Measurements from ENCODE around the gene SAMD4A. TPM values are rescaled to one million over a fixed set of nuclear protein-coding genes. Genes with fewer than 3 reads are reported as not detected.
A peak's percentile ranks its signal among the peaks of the same experiment; 100 is the strongest.

The SAMD4A gene
- total RNA-seq, 4 donors from 2014 or later, result 15.3 to 40.2 (median 22.3) TPM

GRCh38 chr14:54781961-54782750, 215.2 kb downstream of the SAMD4A start:
- no peaks in the 10 kb centered on the region for H3K9me3 ChIP-seq
- WGBS, 2 donors (ENCODE audit: low coverage in 1 of 2), result 71 to 76% methylated on average over 9 to 21 of the region's 21 CpGs
- no peak for TF ChIP-seq EP300 (IDR thresholded peaks at IDR 0.05; ENCODE audit: low read depth)
- no peak for TF ChIP-seq POLR2AphosphoS5 (IDR thresholded peaks at IDR 0.05)
- no peak for TF ChIP-seq POLR2A (IDR thresholded peaks at IDR 0.05)
- no peak for TF ChIP-seq CTCF (IDR thresholded peaks at IDR 0.05)
- no peak overlapping the region for H3K4me3 ChIP-seq
- in situ Hi-C loops (cut with MboI; ENCODE audit: low pct_ligation_motif_present in 1 of 4, low pct_unique_long_range_greater_than_20kb in 1 of 4, low sequenced_read_pairs in 3 of 4), result no loop called here
- intact Hi-C loops (cut with DNase I; ENCODE audit: low total_unique reads), result no loop called here
- no peaks in the 10 kb centered on the region for H3K36me3 ChIP-seq
- no peaks in the 10 kb centered on the region for H3K27me3 ChIP-seq
- DNase-seq, result no peak
- H3K27ac ChIP-seq, result no peak overlapping the region
- H3K4me1 ChIP-seq, result peaks cover 0 to 3% (median 0%) of the 10 kb centered on the region in 4 donors

GRCh38 chr14:54782751-54783659, 216.1 kb downstream of the SAMD4A start:
- no peak for TF ChIP-seq POLR2AphosphoS5 (IDR thresholded peaks at IDR 0.05)
- TF ChIP-seq POLR2A (IDR thresholded peaks at IDR 0.05), result no peak
- no peak for TF ChIP-seq EP300 (IDR thresholded peaks at IDR 0.05; ENCODE audit: low read depth)
- TF ChIP-seq CTCF (IDR thresholded peaks at IDR 0.05), result no peak
- intact Hi-C loops (cut with DNase I; ENCODE audit: low total_unique reads), result no loop called here
- Histone ChIP-seq H3K27me3 (no peaks in the 10 kb centered on the region), H3K27ac (no peak overlapping the region), H3K4me3 (no peak overlapping the region), H3K36me3 (no peaks in the 10 kb centered on the region), H3K4me1 (peaks cover 0 to 3% (median 0%) of the 10 kb centered on the region in 4 donors), H3K9me3 (no peaks in the 10 kb centered on the region)
- WGBS, 2 donors (ENCODE audit: low coverage in 1 of 2), result 76 to 81% methylated on average over 10 to 14 of the region's 14 CpGs
- in situ Hi-C loops (cut with MboI; ENCODE audit: low pct_ligation_motif_present in 1 of 4, low pct_unique_long_range_greater_than_20kb in 1 of 4, low sequenced_read_pairs in 3 of 4), result no loop called here
- DNase-seq, result peak; percentile 18

GRCh38 chr14:54783660-54784015, 216.7 kb downstream of the SAMD4A start:
- Histone ChIP-seq H3K27ac (no peak overlapping the region), H3K9me3 (no peaks in the 10 kb centered on the region), H3K27me3 (no peaks in the 10 kb centered on the region), H3K4me3 (no peak overlapping the region), H3K36me3 (no peaks in the 10 kb centered on the region), H3K4me1 (peaks cover 0 to 3% (median 0%) of the 10 kb centered on the region in 4 donors)
- WGBS, 2 donors (ENCODE audit: low coverage in 1 of 2), result 91 to 93% methylated on average over 4 to 5 of the region's 5 CpGs
- intact Hi-C loops (cut with DNase I; ENCODE audit: low total_unique reads) (no loop called here), in situ Hi-C loops (cut with MboI; ENCODE audit: low pct_ligation_motif_present in 1 of 4, low pct_unique_long_range_greater_than_20kb in 1 of 4, low sequenced_read_pairs in 3 of 4) (no loop called here)
- no peak for DNase-seq
- TF ChIP-seq POLR2A (IDR thresholded peaks at IDR 0.05) (no peak), EP300 (IDR thresholded peaks at IDR 0.05; ENCODE audit: low read depth) (no peak), CTCF (IDR thresholded peaks at IDR 0.05) (no peak), POLR2AphosphoS5 (IDR thresholded peaks at IDR 0.05) (no peak)

GRCh38 chr14:54784060-54784459, 217.1 kb downstream of the SAMD4A start:
- in situ Hi-C loops (cut with MboI; ENCODE audit: low pct_ligation_motif_present in 1 of 4, low pct_unique_long_range_greater_than_20kb in 1 of 4, low sequenced_read_pairs in 3 of 4) (no loop called here), intact Hi-C loops (cut with DNase I; ENCODE audit: low total_unique reads) (no loop called here)
- H3K36me3 ChIP-seq, result no peaks in the 10 kb centered on the region
- H3K9me3 ChIP-seq, result no peaks in the 10 kb centered on the region
- no peak overlapping the region for H3K4me3 ChIP-seq
- TF ChIP-seq POLR2AphosphoS5 (IDR thresholded peaks at IDR 0.05), result no peak
- no peak for TF ChIP-seq EP300 (IDR thresholded peaks at IDR 0.05; ENCODE audit: low read depth)
- TF ChIP-seq CTCF (IDR thresholded peaks at IDR 0.05), result no peak
- TF ChIP-seq POLR2A (IDR thresholded peaks at IDR 0.05), result no peak
- H3K27me3 ChIP-seq, result no peaks in the 10 kb centered on the region
- DNase-seq, result no peak
- H3K27ac ChIP-seq, result no peak overlapping the region
- WGBS, 2 donors (ENCODE audit: low coverage in 1 of 2), result 98 to 100% methylated on average over 3 to 6 of the region's 6 CpGs
- peaks cover 0 to 3% (median 0%) of the 10 kb centered on the region in 4 donors for H3K4me1 ChIP-seq

Measured in transverse colon (tissue), 4 donors.